B cell (primary cell): ENCODE data around the gene OSBPL5.

Experiments used
- CTCF ChIP-seq: fragments of 200-600 bp; IDR thresholded peaks from one replicate; pipeline ENCODE4 v1.8.0; 2022; ENCODE audit warnings: antibody characterized with exemption, mild to moderate bottlenecking
- EZH2 ChIP-seq: IDR thresholded peaks from 2 replicates; pipeline ENCODE4 v1.6.1; 2012; ENCODE audit warnings: borderline replicate concordance, low read depth, mild to moderate bottlenecking, moderate library complexity, low read length; ENCODE audit not compliant: insufficient read depth, poor library complexity, severe bottlenecking

DNA sequence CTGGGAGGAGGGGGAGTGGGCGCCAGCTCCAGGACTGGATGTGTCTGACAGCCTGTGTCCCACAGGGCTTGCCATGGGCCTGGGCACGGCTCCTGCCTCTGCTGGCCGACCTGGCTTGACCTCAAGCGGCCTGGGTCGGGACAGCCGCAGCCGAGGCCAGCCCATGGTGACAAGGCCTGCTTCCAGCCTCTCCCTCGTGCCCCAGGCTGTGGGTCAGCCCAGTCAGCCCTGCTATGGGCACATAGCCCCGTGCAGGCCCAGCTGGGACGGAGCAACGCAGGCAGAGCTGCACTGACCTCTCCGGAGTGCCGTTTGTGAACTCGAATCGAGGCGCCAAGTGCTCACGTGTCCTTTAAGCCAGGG, 17.9 kb downstream of the OSBPL5 start:
- no peak for TF ChIP-seq CTCF
- TF ChIP-seq EZH2, result no peak
